Stimulated activated CD8-positive, alpha-beta memory T cell treated with anti-CD3 and anti-CD28 coated beads, Interleukin-15, amount 100 ng/mL, for 24 hours (primary cell): ENCODE results near the gene PI4KA.

ENCODE experiments used
- DNase-seq: peaks from one replicate; pipeline ENCODE4 v3.0.0-alpha.2; 2020; ENCODE audit warnings: low read depth

Gene PI4KA

DNA sequence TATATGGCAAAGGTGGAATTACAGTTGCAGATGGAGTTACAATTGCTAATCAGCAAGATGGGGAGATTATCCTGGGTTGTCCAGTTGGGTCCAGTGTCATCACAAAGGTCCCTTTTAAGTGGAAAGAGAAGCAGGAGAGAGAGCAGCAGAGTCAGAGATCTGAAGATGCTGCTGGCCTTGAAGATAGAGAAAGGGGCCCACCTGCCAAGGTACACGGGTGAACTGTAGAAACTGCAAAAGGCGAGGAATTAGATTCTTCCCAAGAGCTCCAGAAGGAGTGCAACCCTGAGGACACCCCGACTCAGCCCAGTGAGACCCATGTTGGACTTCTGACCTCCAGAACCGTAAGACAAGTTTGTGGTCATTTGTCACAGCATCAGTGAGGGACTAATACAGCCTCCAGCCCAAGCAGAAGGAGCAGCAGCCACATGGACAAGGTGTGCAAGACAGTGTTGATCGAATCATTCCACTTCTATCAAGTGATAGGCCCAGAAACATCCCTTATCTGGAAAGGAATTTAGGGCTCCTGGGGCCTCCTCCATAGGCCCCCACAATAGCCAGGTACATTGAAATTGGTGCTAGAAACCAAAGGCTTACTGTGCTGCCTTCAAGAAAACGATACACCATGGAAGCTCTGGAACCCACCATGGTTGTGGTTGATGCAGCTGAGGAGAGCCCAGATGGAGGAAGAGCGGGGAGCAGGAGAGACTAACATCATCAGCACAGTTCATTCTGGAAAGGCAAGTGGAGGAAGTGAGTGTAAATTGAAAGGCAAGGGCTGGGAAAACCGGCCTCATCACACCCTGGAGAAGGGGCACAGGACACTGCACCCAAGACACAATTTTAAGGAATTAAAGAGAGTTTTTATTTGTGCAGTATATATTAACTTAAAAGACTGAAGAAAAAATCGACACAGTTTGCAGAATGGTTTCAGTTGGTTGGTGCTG is 23.5 kb upstream of the PI4KA start:
- DNase-seq = no peak

DNA sequence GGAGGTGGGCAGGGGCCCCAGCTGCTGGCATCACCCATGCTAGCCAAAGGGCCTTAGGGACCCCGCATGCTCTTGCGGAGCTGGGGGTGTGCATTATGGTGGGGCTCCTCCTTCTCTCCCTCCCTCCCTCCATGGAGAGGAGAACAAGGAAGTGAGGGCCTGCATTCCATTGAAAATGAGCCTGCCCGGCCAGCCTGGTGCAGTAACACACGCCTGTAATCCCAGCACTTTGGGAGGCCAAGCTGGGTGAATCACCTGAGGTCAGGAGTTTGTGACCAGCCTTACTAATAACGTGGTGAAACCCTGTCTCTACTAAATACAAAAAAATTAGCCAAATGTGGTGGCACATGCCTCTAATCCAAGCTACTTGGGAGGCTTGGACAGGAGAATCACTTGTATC is 22.6 kb upstream of the PI4KA start:
- DNase-seq = no peak

DNA sequence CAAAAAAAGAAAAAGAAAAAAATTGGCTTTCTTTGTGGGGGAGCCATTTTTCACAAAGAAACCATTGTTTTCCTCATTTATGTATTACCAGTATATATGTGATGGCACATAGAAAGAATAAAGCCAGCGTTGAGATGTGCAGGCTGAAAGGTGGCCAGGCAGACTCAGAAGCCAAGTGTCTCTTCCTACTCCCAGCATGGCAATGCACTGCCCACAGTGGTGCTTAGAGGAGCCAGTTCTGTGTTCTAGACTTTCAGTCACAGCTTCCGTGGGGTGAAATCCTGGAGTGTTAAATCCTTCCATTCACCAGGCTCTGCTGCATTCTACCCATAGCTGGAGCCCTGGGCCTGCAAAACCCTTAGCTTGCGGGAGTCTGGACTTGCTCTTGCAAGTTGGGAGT is 19.1 kb upstream of the PI4KA start:
- DNase-seq = no peak

DNA sequence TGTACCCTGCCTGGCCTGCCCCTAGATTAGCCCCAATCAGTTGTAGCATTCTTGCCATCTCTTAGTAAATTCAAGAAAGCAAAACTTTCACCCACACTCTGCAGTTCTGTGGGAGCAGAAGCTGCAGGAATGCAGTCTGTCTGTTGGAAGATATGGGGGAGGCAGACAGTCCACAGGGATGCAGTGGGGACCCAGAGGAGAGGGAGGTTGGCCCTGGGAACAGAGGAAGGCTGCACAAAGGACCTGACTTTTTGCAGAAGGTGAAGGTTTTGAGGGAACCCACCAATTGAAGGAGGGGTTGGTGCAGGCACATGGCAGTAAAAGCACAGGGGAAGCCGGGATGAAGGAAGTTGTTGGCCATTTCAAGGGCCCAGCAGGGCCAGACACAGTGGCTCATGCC is 16.7 kb upstream of the PI4KA start:
- no peak for DNase-seq

DNA sequence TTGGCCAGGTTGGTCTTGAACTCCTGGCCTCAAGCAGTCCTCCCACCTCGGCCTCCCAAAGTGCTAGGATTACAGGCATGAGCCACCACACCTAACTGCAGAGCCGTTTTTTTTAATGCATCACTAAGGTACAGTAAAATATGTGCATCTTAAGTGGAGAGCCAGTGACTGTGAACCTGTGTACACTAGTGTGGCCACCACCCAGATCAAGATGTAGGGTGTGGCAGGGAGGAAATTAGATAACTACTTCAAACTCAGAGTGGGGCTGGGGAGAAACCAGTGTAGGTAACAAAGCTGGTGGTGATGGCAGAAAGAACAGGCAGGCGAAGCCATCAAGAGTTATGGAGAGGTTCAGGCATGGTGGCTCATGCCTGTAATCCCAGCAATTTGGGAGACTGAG is 14.6 kb upstream of the PI4KA start:
- DNase-seq = no peak

DNA sequence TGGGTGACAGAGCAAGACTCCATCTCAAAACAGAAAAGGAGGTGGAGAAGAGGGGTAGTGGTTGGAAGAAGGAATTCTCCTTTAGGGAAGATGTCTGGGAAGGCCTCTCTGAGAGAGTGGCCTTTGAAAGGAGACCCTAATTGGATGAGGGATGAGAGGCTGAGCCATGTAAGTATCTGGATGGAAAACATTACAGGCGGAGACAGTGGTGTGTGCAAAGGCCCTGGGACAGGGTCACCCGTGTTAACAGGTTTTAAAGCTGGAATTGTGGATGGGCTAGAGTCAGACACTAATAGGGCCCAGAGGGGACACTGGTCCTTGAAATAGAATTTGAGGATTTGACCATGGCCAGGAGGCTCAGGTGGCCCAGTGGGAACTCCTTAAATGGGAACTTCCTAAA is 10.6 kb upstream of the PI4KA start:
- DNase-seq = no peak

DNA sequence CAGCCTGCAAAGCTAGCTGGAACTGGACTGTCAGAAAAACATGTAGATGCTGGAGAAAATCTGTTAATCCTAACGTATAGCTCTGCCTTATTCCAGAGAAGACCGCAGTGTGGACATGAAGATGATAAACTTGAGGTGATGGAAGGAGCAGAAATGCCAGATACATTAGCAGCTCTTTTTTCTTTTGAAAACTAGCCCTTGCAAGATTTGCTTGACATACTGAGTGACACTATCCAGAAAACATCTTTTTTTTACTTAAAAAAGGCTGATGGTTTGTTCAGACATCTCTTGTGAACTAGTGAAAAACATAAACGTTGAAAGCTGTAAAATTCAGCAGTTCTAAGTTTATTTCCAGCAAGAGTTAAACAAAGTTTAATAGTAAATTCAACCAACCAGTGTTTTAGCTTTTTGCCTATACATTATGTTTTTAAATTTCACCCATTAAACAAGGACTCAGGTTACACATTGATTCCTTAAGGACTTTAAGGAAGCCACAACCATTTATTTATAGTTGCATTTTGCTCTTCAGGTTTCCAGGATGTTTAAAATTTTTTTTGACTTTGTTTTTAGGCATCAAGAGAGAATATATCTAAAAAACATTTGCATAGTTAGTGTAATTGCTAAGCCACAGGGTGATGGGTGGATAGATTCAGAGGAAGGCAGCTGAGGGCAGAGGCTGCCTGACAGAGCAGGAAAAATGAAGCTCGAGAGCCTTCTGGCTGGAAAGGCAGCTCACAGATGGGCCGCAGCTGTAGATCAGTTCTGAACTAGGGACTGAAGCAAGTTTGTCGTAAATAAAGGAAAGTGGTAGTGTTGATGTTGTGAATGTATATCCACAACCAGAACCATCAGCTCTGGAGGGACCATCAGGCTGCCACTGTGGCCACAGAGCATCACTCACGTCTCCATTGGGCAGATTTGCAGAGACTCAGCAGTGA is 9.7 kb upstream of the PI4KA start:
- no peak for DNase-seq

DNA sequence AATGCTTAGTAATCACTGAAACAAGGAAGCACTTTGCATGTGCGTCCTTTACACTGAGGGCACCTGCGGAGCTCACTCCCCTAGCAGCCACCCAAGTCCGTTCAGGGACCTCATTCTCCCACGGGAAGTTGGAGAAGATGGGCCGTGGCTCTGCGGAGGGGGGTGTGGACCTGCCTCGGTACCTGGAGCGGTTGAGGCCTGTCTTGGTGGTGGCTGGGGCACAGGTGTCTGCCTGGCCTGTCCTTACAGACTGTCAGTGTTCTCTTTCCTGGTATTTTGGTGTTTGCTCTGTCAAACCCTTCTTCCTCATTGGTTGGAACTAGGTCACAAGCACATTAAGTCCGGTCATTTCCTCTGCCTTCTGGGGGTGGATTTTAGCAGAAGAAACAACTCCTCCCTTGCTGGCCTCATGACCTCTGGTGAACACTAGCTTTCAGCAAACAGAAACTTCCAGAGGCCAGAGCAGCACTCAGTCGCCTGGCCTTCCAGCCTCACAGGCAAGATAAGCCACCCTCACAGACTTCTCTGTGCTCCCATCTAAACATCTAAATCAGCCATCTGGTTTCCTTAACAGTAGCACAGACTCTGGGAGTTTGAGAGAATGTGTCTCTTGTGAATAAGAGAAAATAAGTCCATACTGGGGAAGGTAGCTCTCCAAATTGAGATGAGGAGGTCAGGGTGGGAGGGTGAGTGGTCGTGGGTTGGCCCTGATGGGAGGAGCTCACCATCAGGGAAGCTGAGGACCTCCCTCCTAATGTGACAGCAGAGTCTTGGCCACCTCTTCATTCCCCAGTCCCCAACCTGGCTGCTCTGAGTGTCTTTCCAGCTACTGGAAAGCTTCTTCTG is 8.8 kb upstream of the PI4KA start:
- no peak for DNase-seq

DNA sequence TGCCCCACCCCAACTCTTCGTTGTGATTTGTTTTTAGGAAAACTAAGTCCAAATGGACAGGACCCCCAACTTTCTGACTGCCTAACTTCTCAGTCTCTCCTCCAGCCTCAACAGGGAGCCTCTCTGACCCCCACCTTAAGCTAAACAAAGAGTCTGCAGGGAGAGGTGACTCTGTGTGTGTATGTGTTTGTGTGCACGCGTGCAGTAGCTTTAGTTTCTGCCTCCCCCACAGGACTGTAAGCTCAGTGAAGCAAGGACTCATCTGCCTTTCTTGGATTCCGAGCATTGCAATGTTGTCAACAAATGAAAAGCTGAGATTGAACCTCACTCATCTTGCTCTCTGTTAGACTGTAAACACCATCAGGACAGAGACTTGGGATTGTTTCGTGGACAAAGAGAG is 8.1 kb upstream of the PI4KA start:
- DNase-seq = no peak

DNA sequence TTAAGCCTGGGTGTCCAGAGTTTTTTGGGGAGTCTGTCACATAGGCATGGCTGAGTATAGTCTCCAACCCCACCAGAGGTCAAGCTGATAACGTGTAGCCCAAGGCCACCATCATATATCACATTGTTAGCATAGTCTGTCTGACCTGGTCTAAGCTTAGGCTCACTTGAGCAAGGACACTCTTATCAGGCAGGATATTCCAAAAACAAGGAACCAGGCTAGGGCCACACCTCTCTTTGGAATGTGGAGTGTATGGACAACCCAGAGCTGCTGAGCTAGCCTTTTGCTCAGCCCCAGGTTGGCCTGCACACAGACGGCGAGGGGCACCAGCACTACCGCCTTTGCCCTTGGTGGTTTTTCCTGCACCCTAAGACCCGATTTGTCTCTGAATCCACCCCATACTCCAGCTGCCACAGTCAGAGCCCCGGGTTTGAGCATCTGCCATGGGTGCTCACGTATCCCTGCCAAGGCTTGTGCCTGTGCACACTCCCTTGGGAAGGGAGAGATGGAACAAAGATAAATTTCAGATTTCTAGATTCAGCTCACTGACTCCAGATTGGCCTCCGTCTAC is 7.3 kb upstream of the PI4KA start:
- no peak for DNase-seq

DNA sequence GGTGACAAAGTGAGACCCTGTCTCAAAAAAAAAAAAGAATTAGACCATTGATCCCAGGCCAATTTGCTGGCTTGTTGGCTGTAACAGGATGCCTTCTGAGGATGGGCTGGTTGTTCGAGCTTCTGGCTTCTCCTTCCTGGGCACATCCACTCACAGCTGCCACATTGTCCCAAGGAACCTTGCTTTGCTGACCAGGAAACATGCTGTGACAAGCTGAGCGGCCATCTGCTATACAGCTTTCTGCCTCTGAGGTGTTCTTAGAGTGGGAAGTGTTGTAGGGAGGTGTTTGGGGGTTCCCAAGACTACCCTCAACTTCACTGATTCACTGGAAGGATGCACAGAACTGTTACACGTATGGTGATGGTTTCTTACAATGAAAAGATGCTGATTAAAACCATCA is 6.7 kb upstream of the PI4KA start:
- DNase-seq = no peak

DNA sequence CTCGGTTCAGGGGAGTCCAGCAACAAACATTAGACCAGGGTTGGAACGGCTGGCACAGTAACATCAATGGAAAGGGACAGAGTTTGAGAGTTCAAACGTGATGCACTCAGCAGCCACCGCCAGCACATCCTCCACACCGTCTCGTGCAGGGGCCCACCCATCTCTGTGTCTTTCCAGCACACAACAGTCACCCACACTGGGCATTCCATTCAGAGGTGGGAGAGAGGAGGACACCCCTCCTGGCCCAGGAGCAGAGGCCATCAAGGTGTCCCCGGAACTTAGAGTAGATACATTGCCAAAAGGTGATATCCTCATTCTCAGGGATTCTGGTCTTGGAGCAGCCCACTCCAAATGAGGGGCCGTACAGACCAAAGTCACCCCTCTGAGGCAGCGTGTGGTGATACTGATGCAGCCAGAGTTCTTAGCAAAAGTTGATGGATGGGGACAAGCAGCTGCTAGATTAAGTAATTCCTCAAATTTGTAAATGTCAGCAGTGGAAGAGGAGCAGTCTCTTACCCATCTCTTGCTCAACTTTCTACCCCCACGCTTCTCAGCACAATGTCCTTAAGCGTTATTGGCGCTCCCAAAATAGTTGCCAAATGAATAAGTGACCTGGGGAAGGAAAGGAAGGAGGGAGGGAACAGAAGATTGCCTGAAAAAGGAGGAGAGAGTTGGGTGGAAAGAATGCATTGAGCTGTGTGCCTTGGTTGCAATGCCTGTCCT is 5.7 kb upstream of the PI4KA start:
- DNase-seq = no peak

DNA sequence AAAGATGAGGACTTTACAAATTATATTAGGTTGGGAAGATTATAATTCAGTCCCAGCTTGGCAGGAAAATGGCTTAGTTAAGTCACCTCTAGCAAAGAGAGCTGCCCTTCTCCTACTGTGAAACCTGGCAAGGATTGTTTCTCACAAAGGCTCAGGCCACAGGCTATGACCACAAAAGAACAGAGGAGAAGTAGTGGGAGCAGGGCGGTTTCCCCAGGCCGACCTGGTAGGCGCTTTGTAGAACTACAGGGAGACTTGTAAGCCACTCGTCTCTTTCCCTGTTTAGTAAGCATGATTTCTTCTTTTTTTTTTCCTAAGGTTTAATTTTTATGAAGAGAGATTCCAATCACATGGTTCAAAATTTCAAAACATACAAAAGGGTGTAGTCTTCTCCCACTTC is 4.8 kb upstream of the PI4KA start:
- DNase-seq = no peak

DNA sequence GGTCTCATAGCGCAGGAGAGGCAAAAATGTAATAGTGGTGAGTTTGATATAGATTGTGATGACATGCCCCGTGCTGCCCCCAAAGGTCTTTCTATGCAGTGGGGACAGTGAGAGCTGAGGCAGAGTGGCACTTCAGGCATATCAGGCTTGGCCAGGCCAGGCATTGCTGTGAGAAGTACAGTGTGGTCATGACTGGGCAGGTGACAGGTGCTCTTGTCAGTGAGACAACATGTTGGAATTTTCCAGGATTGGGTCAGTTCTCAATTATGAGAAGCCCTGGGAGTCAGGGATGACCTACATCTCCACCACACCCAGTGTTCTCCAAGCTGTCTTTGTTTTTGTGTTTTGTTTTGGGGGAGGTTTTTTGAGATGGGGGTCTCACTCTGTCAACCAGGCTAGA is 3.9 kb upstream of the PI4KA start:
- no peak for DNase-seq

DNA sequence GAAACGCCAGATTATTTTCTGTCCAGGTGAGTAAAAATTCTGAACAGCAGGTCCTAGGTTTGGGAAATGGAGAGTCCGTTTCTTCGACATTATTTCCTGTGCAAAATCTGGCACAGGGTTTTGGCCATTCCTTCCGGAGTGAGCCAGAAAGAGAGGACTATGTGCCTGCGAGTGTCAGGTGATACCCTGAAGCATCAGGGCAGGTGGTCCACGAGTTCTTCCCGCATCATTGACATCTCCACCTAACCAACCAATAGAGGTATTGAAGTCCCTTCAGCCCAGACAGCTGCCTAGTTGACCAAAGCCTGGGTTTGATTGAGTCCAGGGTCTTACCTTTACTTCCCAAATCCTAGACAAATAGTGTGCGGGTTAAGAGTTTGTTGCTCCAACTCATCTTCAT is 1.0 kb upstream of the PI4KA start:
- DNase-seq = no peak

DNA sequence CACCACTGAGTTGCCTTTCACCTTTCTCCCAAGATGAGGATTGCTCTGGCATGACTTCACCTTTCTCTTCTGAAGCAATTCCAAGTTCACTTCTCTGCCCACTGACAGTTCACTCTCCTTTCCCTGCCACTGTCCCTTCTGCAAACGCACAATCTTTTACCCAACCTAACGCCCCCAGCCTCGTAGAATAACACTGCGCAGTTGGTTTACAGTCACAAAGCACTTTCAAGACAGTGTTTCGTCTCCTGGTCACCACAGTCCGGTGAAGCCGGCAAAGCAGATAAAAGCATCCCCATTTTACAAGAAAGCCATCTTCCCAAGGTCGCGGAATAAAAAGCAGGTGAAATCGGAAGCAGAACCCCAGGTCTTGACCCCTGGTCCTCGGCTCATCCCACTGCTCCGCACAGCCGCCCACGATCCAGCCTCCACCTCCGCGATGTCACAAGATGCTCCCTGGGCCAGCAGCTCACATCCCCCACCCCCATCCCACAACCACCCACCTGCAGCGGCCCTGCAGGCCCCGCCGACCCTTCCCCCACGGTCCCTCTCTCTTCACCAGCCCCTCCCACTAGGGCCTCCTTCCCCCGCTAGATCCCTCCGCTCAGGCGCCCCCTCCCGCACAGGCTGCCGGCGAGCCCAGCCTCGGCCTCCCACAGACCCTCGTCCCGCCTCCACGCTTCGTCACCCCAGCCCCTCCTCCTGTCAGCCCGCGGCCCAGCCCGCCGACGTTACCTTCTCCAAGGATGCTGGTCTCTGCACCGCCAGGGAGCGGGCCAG is 585 bp downstream of the PI4KA start:
- DNase-seq = peak; percentile 58

DNA sequence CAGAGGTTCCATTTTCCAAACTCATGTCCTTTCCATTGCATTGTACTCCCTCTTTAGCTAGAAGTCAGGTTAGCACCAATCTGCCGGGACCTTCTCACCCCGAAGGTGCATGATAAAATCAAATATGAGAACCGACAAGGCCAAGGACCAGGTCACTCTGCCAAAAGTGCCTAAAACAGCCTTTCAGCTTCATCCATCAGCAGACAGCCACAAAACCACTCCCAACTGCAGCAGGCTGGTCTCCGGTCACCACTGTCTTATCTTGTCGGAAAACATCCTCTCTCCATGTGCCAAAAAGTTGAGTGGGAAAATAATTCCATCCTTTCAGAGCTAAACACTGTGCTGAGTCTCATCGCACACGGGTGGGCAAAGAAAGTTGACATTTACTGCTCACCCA is 1.4 kb downstream of the PI4KA start:
- no peak for DNase-seq

DNA sequence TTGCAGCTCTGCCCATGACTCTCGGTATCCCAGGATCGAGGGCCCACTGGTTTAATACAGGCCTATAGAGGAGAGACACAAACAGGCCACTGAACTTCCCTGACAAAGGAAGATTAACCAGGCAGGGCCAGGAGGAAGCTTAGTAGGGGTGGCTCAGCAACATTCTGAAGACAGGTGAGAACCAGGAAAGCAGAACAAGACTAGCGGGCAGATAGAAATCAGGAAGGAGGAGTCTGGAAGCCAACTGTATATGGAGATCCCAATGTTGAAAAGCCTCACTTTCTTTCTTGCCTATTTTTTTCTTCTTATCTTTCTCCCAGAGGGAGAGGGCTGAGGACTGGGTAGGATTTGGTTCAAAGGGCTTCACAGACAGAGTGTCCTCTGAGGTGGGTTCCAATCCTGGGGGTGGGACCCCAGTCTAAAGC is 5.4 kb downstream of the PI4KA start:
- no peak for DNase-seq

DNA sequence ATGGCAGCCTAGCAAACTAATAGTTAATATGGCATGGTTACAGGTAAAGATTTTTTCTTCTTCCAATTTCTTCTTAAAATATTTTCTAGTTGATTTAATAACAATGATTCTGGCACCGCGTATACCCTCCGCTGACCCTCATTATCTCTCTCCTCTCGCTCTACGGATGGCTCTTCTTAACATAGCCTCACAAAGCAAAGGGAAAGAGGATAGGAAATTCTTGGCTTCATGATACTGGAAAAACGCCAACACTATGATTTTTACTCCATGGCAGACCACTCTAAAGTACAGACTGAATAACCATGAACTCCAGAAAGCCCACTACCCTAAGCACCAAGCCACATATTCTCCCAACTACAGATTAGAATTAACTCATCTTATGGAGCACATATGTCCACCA is 6.1 kb downstream of the PI4KA start:
- DNase-seq = no peak

DNA sequence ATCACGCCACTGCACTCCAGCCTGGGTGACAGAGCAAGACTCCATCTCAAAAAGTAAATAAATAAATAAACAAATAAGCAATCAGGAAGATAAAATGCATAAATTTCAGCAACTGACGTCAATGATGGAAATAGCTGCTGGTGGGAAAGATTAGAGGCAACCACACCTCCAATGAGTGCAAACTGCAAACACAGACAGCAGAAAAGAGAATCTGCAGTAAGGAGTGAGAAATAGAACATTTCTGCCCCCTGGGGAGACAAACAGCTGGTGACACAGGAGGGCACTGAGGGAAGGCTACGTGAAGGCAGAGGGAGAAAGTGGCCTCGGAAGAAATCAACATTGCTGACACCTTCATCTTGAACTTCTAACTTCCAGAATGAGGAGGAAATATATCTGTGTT is 6.5 kb downstream of the PI4KA start:
- DNase-seq = no peak
